ENCODE measurements around the gene HYKK. TPM values are rescaled to one million over a fixed set of nuclear protein-coding genes. Genes with fewer than 3 reads are reported as not detected.

Gene HYKK
- total and polyA plus RNA-seq, 2 donors (not counting 1 experiment from before 2014, with no cell fraction given) = 0.28 to 0.42 TPM

- Mint-ChIP-seq H3K4me3 (no peak overlapping the region), H3K9me3 (ENCODE audit: insufficient read depth) (no peaks in the 10 kb centered on the region), H3K4me1 (no peaks in the 10 kb centered on the region), H3K27me3 (no peaks in the 10 kb centered on the region), H3K27ac (no peak overlapping the region)
- Histone ChIP-seq H3K4me1 (ENCODE audit: control insufficient read depth in 2 of 2, insufficient read depth in 2 of 2, low read length in 2 of 2) (no peaks in the 10 kb centered on the region), H3K9me3 (ENCODE audit: control extremely low read depth in 1 of 3, control insufficient read depth in 2 of 3, insufficient read depth in 1 of 3, low read length in 2 of 3) (no peaks in the 10 kb centered on the region), H4K20me1 (ENCODE audit: control insufficient read depth, insufficient read depth, low read length, poor library complexity, severe bottlenecking) (peaks cover 5% of the 10 kb centered on the region), H3K79me2 (ENCODE audit: control insufficient read depth, insufficient read depth, low read length) (no peaks in the 10 kb centered on the region), H3K4me3 (ENCODE audit: control extremely low read depth in 1 of 5, extremely low read depth in 1 of 5, insufficient read depth in 1 of 5, low read depth in 2 of 5, low read length in 4 of 5) (no peak overlapping the region), H3K27ac (ENCODE audit: low read length in 2 of 2) (no peak overlapping the region), H3K27me3 (replicated peaks in 1 of 4; ENCODE audit: control extremely low read depth in 1 of 4, control insufficient read depth in 3 of 4, insufficient read depth in 4 of 4, low read length in 3 of 4) (no peaks in the 10 kb centered on the region), H3K4me2 (replicated peaks; ENCODE audit: low read depth, low read length, poor library complexity, severe bottlenecking) (no peak overlapping the region), H3K9ac (ENCODE audit: low read length) (no peak overlapping the region), H3K36me3 (replicated peaks in 1 of 2; ENCODE audit: control extremely low read depth in 1 of 2, control insufficient read depth in 1 of 2, extremely low read depth in 1 of 2, insufficient read depth in 2 of 2, low read length in 1 of 2) (peaks cover 9 to 55% of the 10 kb centered on the region in 2 experiments), H2AFZ (ENCODE audit: insufficient read depth, low read depth, low read length, poor library complexity, severe bottlenecking) (no peak overlapping the region)
- CTCF ChIA-PET = no interaction called here
- intact Hi-C loops (cut with micrococcal nuclease) = no loop called here
- no peak for TF ChIP-seq EZH2 (IDR thresholded peaks at IDR 0.05; ENCODE audit: borderline replicate concordance, insufficient read depth, low read depth, low read length, poor library complexity, severe bottlenecking)
- TF ChIP-seq CTCF (IDR thresholded peaks at IDR 0.05) = no peak
- ATAC-seq (ENCODE audit: low read depth) (no peak), DNase-seq (no peak)
- POLR2A ChIA-PET = no interaction called here
- WGBS (ENCODE audit: insufficient coverage) = 81% methylated on average over 1 of the region's 3 CpGs
Observed at GRCh38 chr15:78550815-78551214, 43.4 kb downstream of the HYKK start.

GRCh38 chr15:78551902-78552301, 44.5 kb downstream of the HYKK start:
- Mint-ChIP-seq H3K27ac (no peak overlapping the region), H3K4me1 (no peaks in the 10 kb centered on the region)
- 93% methylated on average over 4 of the region's 5 CpGs for WGBS (ENCODE audit: insufficient coverage)

More at GRCh38 chr15:78551902-78552301, 44.5 kb downstream of the HYKK start:
- H3K9me3 Mint-ChIP-seq (ENCODE audit: insufficient read depth) = no peaks in the 10 kb centered on the region
- Histone ChIP-seq H3K79me2 (ENCODE audit: control insufficient read depth, insufficient read depth, low read length) (no peaks in the 10 kb centered on the region), H3K27me3 (replicated peaks in 1 of 4; ENCODE audit: control extremely low read depth in 1 of 4, control insufficient read depth in 3 of 4, insufficient read depth in 4 of 4, low read length in 3 of 4) (no peaks in the 10 kb centered on the region), H4K20me1 (ENCODE audit: control insufficient read depth, insufficient read depth, low read length, poor library complexity, severe bottlenecking) (no peaks in the 10 kb centered on the region), H3K4me3 (ENCODE audit: control extremely low read depth in 1 of 5, extremely low read depth in 1 of 5, insufficient read depth in 1 of 5, low read depth in 2 of 5, low read length in 4 of 5) (no peak overlapping the region), H3K36me3 (replicated peaks in 1 of 2; ENCODE audit: control extremely low read depth in 1 of 2, control insufficient read depth in 1 of 2, extremely low read depth in 1 of 2, insufficient read depth in 2 of 2, low read length in 1 of 2) (peaks cover 7 to 46% of the 10 kb centered on the region in 2 experiments), H3K9me3 (ENCODE audit: control extremely low read depth in 1 of 3, control insufficient read depth in 2 of 3, insufficient read depth in 1 of 3, low read length in 2 of 3) (no peaks in the 10 kb centered on the region), H2AFZ (ENCODE audit: insufficient read depth, low read depth, low read length, poor library complexity, severe bottlenecking) (no peak overlapping the region), H3K4me1 (ENCODE audit: control insufficient read depth in 2 of 2, insufficient read depth in 2 of 2, low read length in 2 of 2) (no peaks in the 10 kb centered on the region), H3K4me2 (replicated peaks; ENCODE audit: low read depth, low read length, poor library complexity, severe bottlenecking) (no peak overlapping the region), H3K9ac (ENCODE audit: low read length) (no peak overlapping the region), H3K27ac (ENCODE audit: low read length in 2 of 2) (no peak overlapping the region)
- ChIA-PET CTCF (no interaction called here), POLR2A (no interaction called here)
- ATAC-seq (ENCODE audit: low read depth) (no peak), DNase-seq (no peak)
- intact Hi-C loops (cut with micrococcal nuclease) = no loop called here
- no peaks in the 10 kb centered on the region for H3K27me3 Mint-ChIP-seq
- TF ChIP-seq CTCF (IDR thresholded peaks at IDR 0.05) (no peak), EZH2 (IDR thresholded peaks at IDR 0.05; ENCODE audit: borderline replicate concordance, insufficient read depth, low read depth, low read length, poor library complexity, severe bottlenecking) (no peak)
- no peak overlapping the region for H3K4me3 Mint-ChIP-seq
